Measurements from ENCODE around the gene PGLYRP2. TPM values are rescaled to one million over a fixed set of nuclear protein-coding genes. Genes with fewer than 3 reads are reported as not detected.

The PGLYRP2 gene
- total and polyA plus RNA-seq, 4 donors: 0.10 TPM; not detected in 3

GRCh38 chr19:15439821-15440641 lies 39.3 kb downstream of the PGLYRP2 start:
- Histone ChIP-seq H3K27me3 (ENCODE audit: control insufficient read depth in 3 of 3, insufficient read depth in 3 of 3, low read length in 2 of 3) (no peaks in the 10 kb centered on the region), H3K9ac (ENCODE audit: insufficient read depth in 1 of 2, low read length in 2 of 2) (no peak overlapping the region), H3K36me3 (ENCODE audit: control insufficient read depth in 4 of 4, insufficient read depth in 4 of 4, low read length in 4 of 4) (peaks cover 0 to 5% (median 0%) of the 10 kb centered on the region in 4 donors), H3K27ac (ENCODE audit: low read depth in 1 of 2, low read length in 1 of 2) (no peak overlapping the region), H3K4me1 (ENCODE audit: control insufficient read depth in 5 of 5, insufficient read depth in 5 of 5, low read length in 5 of 5) (peaks cover 0 to 3% (median under 1%) of the 10 kb centered on the region in 5 donors), H3K9me3 (ENCODE audit: control insufficient read depth in 4 of 4, insufficient read depth in 3 of 4, low read length in 3 of 4) (no peaks in the 10 kb centered on the region), H3K4me3 (no peak overlapping the region)
- ATAC-seq (ENCODE audit: insufficient read depth, low FRiP score) (no peak), DNase-seq (no peak)
- no peak for TF ChIP-seq CTCF (IDR thresholded peaks at IDR 0.05; ENCODE audit: control extremely low read depth, extremely low read depth)
- 93 to 95% methylated on average over 38 of the region's 38 CpGs for WGBS, 2 donors

GRCh38 chr19:15439078-15439799 lies 40.1 kb downstream of the PGLYRP2 start:
- ATAC-seq (ENCODE audit: insufficient read depth, low FRiP score) (no peak), DNase-seq (no peak)
- Histone ChIP-seq H3K27ac (ENCODE audit: low read depth in 1 of 2, low read length in 1 of 2) (no peak overlapping the region), H3K9ac (ENCODE audit: insufficient read depth in 1 of 2, low read length in 2 of 2) (no peak overlapping the region), H3K4me3 (no peak overlapping the region), H3K27me3 (ENCODE audit: control insufficient read depth in 3 of 3, insufficient read depth in 3 of 3, low read length in 2 of 3) (no peaks in the 10 kb centered on the region), H3K36me3 (ENCODE audit: control insufficient read depth in 4 of 4, insufficient read depth in 4 of 4, low read length in 4 of 4) (peaks cover 0 to 4% (median 0%) of the 10 kb centered on the region in 4 donors), H3K4me1 (ENCODE audit: control insufficient read depth in 5 of 5, insufficient read depth in 5 of 5, low read length in 5 of 5) (peaks cover 0 to 3% (median 0%) of the 10 kb centered on the region in 5 donors), H3K9me3 (ENCODE audit: control insufficient read depth in 4 of 4, insufficient read depth in 3 of 4, low read length in 3 of 4) (no peaks in the 10 kb centered on the region)
- TF ChIP-seq CTCF (IDR thresholded peaks at IDR 0.05; ENCODE audit: control extremely low read depth, extremely low read depth): no peak
- 63 to 81% methylated on average over 25 of the region's 25 CpGs for whole genome bisulfite sequencing, 2 donors

GRCh38 chr19:15438577-15438976 lies 40.7 kb downstream of the PGLYRP2 start:
- TF ChIP-seq CTCF (IDR thresholded peaks at IDR 0.05; ENCODE audit: control extremely low read depth, extremely low read depth): no peak
- peaks cover 0 to 3% (median 0%) of the 10 kb centered on the region in 5 donors for H3K4me1 ChIP-seq (ENCODE audit: control insufficient read depth in 5 of 5, insufficient read depth in 5 of 5, low read length in 5 of 5)
- no peaks in the 10 kb centered on the region for H3K9me3 ChIP-seq (ENCODE audit: control insufficient read depth in 4 of 4, insufficient read depth in 3 of 4, low read length in 3 of 4)
- H3K27ac ChIP-seq (ENCODE audit: low read depth in 1 of 2, low read length in 1 of 2): no peak overlapping the region
- H3K4me3 ChIP-seq: no peak overlapping the region
- no peaks in the 10 kb centered on the region for H3K27me3 ChIP-seq (ENCODE audit: control insufficient read depth in 3 of 3, insufficient read depth in 3 of 3, low read length in 2 of 3)
- 96% methylated on average over 27 of the region's 27 CpGs for WGBS, 2 donors
- no peak for ATAC-seq (ENCODE audit: insufficient read depth, low FRiP score)
- no peak overlapping the region for H3K9ac ChIP-seq (ENCODE audit: insufficient read depth in 1 of 2, low read length in 2 of 2)
- peaks cover 0 to 4% (median 0%) of the 10 kb centered on the region in 4 donors for H3K36me3 ChIP-seq (ENCODE audit: control insufficient read depth in 4 of 4, insufficient read depth in 4 of 4, low read length in 4 of 4)
- DNase-seq: no peak

All from lung (tissue), 12 donors.